T-helper 1 cell (primary cell): Measurements from ENCODE around the gene PCNP.
"Not testable (repeated sequence)": the region's sequence is repeated elsewhere in the genome, so short reads cannot be mapped to it uniquely, and the experiment has no call there.

ENCODE experiments used
- DNase-seq, 5 donors: peaks; one replicate each; pipeline ENCODE4 v3.0.0-alpha.2; 2012 to 2020

Gene PCNP

DNA sequence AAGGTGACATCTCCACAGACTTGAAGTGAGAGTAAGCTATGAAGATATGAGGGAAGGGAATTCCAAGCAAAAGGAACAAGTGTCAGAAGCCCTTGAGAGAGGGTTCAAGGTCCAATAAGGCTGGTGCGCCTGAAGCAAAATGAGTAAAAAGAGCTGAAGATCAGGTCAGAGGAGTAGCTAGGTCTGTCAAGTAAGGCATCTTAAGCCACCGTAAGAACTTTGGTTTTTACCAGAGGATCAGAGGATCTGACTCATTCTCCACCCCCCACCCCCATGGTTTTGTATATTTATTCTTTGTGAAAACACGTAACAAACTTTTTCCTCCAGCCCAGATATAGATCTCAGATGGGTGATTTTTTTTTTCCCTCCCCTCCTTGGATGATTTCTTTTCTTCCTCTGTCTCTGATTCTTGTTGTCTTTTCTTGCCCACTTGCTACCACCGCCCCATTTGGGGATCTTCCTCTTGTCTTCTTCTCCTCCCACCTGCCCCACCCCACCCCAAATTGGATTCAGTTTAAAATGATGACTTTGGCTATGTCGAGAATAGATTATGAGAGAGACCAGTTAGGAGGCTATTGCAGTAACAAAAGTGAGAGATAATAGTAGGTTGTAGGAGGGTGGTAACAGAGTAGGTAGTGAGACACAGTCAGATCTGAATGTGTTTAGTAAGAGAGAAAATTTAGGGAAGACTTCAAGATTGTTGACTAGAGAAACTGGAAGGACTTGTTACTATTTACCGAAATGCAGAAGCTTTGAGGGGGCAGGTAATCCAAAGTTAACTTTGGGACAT, 6.3 kb upstream of the PCNP start:
- peak in 1 of 5 donors; percentile 20 for DNase-seq

DNA sequence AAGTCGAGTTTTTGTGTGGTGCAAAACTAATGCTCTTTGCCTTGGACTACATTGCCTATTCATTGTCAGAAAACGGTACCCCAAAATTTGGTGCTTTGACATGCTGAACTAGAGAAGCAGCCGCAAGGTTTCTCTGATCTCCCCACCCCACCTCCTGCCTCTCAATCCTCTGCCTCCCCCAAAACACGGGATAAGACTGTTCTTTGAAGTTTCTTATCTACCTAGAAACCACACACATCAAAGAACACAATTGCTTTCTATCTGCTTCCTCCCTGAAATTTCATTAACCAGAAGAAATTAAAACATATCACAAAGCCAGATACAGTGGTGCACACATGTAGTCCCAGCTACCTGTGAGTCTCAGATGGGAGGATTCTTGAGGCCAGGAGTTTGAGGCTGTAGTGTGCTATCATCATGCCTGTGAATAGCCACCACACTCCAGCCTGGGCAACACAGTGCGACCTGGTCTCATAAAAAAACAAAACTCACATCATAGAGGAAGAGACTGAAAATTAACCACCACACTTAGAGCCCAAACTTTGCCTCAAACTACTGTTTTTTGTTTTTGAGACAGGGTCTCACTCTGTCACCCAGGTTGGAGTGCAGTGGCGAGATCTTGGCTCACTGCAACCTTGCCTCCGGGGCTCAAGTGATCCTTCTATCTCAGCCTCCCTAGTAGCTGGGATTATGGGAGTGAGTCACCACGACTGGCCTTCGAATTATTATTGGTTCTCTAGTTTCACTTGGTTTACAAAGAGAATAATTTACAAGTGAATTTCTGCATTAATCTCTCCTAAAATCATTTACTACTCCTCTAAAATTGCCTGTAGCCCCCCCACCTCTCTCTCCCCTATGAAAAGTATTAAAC, 2.7 kb upstream of the PCNP start:
- DNase-seq, result peak in 1 of 5 donors; percentile 29

DNA sequence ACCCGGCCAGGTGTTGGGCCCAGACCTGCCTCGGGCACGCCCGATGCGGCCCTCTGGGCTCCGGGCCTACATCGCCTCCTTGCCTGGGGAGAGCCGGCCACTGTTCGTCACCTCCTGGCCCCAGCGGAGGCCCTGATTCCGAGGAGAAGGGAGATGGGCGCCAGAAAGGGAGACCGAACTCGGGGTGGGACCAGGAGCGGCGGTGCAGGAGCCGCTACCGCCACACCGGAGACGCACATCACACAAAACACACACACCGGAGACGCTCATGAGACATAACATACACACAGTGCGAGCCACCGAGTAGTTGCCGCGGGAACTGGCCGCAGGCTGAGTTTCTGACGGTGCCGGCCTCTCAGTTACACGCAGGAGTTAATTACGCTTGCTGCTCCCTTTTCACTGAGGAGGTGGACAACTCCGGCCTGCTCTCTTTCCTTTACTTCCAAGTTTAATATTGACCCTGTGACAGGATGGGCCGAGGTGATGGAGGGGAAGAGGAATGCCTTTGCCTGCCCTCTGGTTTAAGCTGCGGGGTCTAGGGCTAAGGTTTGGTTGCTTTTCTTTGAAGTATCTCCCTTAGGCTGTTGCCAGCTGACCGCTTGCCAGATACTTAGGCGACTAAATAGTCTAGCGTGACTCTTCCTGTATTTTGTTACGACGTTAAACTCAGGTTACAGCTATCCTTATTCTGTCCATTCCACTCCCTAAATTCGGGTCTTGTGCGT, 570 bp downstream of the PCNP start:
- peak in 2 of 5 donors; percentile 11 to 68 for DNase-seq

DNA sequence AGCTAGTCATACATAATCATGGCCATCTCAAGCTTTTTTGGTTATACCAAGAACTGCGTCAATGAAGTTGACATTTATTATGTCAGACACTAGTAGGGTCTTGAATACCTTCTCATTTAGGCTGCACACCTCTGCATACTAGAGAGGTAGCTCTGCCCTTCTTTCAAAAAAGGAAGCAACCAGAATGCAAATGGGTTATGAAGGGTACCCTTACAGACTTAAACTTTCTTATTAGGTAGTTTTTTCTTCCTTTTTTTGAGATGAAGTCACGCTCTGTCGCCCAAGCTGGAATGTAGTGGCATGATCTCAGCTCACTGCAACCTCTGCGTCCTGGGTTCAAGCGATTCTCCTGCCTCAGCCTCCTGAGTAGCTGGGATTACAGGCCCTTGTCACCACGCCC, 3.3 kb downstream of the PCNP start:
- DNase-seq, result no peak

DNA sequence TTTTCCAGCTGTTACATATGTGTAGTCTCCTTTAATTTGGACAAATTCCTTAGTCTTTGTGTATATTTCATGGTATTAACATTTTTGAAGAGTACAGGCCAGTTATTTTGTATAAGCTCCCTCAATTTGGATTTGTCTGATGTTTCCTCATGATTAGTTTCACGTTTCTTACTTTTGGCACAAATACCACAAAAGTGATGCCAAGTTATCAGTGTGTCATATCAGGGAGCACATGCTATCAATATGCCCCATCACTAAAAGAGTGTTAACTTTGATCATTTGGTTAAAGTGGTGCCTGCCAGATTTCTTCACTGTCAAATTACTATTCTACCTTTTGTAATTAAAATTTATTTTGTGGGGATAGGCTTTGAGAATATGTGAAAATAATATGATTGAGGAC, 14.6 kb downstream of the PCNP start:
- DNase-seq, result no peak

DNA sequence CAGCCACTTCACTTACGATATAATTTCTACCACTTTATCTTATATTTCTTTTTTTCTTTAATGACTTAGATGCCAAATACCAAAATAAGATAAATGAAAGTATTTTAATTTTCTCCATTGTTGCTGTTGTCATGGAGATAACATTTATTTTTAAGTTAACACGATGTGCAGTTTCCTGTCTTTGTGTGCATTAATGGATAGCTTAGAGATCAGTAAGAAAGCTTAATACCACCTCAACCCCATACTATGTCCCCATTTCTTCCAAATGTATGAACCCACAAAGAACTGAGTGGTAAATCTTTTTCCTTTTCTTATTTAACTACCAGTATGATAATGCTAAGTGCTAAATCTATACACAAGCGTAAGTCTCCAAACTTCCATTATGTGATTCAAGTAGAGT, 17.1 kb downstream of the PCNP start:
- no peak for DNase-seq

DNA sequence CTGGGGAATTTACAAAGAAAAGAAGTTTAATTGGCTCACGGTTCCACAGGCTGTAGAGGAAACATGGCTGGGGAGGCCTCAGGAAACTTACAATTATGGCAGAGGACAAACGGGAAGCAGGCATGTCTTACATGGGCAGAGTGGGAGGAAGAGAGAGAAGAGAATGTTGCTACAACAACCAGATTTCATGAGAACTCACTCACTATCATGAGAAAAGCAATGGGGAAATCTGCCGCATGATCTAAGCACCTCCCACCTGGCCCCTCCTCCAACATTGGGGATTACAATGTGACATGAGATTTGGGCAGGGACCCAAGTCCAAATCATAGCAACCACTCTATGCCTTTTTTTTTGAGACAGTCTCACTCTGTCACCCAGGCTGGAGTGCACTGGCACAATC, 28.8 kb downstream of the PCNP start:
- DNase-seq, result no peak

DNA sequence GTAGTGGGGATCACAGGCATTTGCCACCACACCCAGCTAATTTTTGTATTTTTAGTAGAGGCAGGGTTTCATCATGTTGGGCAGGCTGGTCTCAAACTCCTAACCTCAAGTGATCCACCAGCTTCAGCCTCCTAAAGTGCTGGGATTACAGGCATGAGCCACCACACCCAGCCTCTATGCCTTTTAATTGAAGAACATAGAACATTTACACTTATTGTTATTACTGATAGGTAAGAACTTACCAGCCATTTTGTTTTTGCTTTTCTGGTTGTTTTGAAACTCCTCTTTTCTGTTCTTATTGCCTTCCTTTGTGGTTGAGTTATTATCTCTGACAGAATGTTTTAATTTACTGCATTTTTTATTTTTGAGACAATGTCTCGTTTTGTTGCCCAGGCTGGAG, 29.2 kb downstream of the PCNP start:
- DNase-seq, result no peak

DNA sequence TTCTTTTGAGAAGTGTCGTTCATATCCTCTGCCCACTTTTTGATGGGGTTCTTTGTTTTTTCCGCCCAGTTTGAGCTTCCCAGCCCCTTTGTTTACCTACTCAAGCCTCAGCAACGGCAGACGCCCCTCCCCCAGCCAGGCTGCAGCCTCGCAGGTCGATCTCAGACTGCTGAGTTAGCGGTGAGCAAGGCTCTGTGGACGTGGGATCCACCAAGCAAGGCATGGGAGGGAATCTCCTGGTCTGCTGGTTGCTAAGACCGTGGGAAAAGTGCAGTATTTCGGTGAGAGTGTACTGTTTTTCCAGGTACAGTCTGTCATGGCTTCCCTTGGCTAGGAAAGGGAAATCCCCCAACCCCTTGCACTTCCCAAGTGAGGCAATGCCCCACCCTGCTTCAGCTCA, 31.4 kb downstream of the PCNP start:
- DNase-seq, result not testable (repeated sequence)

DNA sequence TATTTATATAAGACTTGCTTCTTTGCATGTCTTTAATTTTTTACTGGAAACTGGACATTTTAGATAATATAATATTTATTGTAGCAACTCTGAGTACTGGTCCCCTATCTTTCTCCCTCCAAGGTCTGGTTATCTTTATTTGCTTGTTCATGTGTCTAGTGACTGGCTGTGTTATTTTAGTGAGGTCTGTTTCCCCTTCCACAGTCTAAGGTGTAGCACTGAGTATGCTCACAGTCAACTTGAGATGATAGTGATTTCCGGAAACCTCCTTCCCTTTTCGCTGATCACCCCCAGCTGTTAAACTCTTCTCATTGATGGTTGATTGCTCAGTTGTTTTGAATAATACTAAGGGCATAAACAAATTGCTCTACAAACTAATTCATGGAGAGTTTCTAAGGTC, 37.0 kb downstream of the PCNP start:
- DNase-seq, result no peak

DNA sequence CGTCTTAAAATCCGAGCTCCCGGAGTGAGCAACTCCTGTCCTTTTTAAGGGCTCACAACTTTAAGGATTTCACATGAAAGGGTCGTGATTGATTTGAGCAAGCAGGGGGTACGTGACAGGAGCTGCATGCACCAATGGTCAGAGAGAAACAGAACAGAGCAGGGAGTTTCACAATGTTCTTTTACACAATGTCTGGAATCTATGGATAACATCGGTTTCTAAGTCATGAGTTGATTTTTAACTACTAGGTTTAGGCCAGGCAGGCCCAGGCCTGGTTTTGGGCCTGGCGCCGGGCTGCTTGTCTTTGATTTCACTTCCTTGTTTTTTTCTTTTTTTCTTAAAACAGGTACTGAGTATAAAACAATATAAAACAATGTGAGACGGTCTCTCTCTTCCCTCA, 39.0 kb downstream of the PCNP start:
- DNase-seq, result not testable (repeated sequence)

DNA sequence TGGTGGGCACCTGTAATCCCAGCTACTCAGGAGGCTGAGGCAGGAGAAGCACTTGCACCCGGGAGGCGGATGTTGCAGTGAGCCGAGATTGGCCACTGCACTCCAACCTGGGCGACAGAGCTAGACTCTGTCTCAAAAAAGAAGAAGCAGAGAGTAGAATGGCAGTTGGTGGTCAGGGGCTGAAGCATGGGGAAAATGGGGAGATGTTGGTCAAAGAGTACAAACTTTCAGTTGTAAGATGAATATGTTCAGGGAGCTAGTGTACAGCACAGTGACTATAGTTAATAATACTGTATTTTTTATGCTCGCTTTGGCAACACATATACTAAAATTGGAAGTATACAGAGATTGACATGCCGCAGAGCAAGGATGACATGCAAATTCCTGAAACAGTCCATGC, 41.5 kb downstream of the PCNP start:
- DNase-seq, result no peak

DNA sequence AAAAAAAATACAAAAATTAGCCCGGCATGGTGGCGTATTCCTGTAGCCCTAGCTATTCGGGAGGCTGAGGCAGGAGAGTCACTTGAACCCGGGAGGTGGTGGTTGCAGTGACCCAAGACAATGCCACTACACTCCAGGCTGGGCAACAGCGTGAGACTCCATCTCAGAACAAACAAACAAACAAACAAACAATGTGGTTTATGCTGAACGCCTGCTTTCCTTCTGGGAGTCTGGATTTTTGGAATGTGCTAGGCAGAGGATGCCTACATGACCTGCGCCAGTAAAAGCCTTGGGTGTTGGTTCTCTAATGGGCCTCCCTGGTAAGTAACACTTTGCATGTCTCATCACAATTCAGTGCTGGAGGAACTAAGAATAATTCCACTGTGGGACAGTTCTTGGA, 43.5 kb downstream of the PCNP start:
- DNase-seq, result no peak

DNA sequence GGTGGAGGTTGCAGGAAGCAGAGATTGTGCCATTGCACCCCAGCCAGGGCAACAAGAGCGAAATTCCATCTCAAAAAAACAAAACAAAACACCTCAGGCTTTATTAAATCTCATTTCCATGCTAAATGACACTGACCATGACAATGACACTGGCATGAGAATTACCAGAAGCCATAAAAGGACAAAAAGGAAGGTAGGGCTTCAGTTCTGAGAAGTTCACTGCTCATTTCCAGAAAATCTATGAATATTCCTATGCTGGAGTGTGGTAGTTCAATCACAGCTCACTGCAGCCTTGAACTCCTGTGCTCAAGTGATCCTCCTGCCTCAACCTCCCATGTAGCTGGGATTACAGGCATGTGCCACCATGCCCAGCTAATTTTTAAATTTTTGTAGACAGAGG, 44.7 kb downstream of the PCNP start:
- no peak for DNase-seq

DNA sequence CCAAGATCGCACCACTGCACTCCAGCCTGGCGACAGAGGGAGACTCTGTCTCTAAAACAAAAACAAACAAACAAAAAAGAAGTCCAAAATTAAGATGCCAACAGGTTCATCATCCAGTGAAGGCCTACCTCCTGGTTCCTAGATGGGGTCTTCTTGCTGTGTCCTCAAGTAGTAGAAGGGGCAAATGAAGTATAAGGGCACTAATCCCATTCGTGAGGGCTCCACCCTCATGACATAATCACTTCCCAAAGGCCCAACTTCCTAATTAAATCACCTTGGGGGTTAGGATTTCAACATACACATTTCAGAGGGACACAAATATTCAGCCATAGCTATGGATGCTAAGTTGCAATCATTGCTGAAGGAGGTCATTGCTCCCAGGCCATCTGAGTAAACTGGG, 45.8 kb downstream of the PCNP start:
- DNase-seq, result no peak

DNA sequence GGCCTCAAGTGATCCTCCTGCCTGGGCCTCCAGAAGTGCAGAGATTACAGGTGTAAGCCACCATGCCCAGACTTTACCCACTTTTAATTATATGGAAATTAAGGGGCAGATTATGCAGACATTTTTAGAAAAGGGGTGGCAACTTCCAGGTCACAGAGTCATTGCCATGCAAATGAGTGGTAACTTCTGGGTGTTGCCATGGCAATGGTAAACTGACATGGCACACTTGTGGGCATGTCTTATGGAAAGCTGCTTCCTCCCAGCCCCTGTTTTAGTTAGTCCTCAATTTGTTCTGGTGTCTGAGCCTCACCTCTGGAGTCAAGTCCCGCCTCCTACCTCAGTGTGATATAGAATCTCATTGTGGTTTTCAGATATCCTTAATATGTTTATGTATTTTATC, 49.7 kb downstream of the PCNP start:
- no peak for DNase-seq

DNA sequence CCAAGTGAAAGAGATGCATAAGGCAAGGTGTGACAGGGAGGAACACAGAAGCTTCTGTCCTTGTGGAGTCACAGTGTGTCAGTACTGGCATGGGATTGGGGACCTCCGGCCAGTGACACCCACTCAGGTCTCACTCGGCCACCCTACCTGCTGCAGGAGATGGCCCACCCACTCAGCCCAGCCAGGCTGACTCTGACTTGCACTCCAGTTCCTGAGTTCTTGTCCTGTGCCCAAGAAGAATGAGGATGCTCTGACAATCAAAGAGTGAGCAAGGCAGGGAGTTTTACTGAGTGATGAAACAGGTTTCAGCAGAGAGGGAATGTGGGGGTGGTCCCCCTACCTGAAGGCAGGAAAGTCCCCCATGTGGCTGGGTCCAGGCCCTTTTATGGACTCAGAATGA, 50.9 kb downstream of the PCNP start:
- DNase-seq, result no peak

DNA sequence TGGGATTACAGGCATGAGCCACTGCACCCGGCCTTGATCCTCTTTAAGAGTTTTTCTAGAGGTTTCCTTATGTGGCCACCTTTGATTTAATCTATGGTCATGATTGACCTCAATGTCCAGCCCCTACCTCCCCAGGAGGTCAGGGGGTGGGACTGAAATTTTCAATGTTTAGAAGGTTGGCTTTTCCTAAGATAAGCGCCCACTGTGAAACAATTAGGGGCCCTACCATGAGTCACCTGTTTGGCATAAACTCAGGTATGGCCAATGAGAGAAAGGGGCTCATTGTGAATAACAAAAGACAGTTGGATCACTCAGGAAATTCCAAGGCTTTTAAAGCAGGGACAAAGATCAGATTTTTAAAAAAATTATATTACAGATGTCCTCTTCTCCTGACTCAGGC, 51.9 kb downstream of the PCNP start:
- DNase-seq, result no peak

DNA sequence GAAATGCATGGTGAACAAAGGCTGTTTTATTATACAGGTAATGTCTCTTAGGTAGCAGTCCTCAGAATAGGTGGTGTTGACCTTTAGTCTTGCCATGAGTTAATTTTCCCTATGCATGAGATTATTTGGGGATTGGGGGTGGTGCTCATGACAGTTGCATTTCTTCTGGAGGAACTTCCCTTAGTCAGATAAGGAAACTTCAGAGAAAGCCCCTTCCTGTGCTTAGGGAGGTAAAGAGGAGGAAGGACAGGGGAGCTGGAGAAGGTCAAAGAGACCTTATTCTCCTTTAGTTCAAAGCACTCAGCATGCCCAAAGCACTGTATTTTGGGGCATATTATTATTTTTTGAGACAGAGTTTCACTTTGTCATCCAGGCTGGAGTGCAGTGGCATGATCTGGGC, 55.2 kb downstream of the PCNP start:
- DNase-seq, result no peak

DNA sequence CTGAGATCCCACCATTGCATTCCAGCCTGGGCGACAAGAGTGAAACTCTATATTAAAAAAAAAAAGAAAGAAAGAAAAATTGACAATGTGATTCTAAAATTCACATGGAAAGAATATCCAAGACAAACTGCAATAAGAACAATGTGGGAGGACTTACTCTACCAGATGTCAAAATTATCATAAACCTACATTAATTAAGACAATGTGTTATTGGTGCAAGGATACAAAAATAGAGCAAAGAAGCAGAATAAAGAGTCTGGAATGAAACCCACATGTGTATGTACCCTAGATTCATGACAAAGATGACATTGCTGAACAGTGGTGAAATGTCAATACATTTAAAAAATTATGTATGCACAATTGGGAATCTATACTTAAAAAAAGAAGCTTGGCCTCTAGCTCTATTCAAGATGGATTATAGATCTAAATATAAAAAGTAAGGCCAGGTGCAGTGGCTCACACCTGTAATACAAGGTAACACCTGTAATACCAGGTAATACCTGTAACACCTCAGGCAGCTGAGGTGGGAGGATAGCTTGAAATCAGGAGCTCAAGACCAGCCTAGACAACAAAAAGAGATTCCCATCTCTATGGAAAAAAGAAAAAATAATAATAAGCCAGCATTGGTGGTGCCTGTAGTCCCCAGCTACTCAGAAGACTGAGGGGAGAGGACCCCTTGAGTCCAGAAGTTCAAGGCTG, 57.3 kb downstream of the PCNP start:
- DNase-seq, result no peak

DNA sequence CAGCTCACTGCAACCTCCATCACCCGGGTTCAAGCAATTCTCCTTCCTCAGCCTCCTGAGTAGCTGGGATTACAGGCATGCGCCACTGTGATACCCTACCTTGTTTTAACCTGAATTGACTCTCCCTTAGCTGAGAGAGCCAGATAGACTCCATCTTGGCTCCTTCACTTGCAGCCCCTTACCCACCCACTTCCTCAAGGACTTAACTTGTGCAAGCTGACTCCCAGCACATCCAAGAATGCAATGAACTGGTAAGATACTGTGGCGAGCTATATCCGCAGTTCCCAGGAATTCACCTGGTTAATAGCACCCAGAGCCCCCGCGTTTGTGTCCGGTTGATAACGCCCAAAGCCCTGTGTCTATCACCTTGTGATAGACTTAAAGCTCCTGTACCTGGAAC, 58.0 kb downstream of the PCNP start:
- not testable (repeated sequence) for DNase-seq

DNA sequence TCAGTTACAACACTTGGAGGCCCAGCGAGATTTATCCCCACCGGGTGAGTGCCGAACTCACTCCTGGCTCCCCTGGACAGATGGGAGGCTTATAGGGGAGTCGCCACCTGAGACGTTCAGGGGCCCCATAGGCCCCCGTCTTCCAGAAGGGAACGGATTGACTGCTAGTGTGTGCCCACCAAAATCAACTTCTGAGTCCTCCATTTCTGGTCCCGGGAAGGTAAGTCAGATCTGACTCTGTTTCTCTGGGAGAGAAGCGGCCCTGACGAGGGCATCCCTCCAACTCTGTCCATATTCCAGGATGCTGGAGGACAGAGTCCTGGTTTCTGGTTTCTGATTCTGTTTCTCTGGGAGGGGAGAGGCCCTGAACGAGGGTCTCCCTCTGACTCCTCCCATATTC, 58.6 kb downstream of the PCNP start:
- DNase-seq, result no peak

DNA sequence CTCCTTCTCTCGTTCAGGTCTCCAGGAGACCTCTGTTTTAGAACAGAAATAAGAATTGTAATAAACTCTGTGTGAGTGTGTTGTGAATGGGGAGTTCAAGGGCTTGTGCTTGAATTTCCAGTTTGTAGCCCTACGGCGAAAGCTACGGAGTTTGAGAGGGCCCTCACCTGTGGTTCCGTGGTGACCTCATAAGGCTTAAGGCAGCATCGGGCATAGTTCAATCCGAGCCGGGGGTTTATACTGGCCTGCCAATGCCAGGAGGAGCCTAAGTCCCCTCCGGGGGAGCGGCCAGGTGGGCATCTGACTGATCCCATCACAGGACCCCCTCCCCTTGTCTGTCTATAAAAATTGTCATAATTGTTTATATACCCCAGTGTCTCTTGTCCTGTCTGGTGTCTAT, 59.2 kb downstream of the PCNP start:
- DNase-seq, result no peak
